GM21528 (cell line): Measurements from ENCODE around the gene ZBTB25.

Experiments
- ATAC-seq: cut with Tn5 transposase; IDR thresholded peaks from one replicate; pipeline ENCODE4 v1.9.1; 2021; ENCODE audit warnings: mild to moderate bottlenecking, moderate library complexity; ENCODE audit not compliant: unreplicated experiment, low FRiP score

The ZBTB25 gene

GRCh38 chr14:64444984-64445845, 58.4 kb downstream of the ZBTB25 start:
- ATAC-seq = peak; percentile 88

- no peak for ATAC-seq
Measured at GRCh38 chr14:64444140-64444539, 59.5 kb downstream of the ZBTB25 start.

GRCh38 chr14:64442300-64442988, 61.2 kb downstream of the ZBTB25 start:
- ATAC-seq = no peak

GRCh38 chr14:64440494-64440893, 63.1 kb downstream of the ZBTB25 start:
- no peak for ATAC-seq

GRCh38 chr14:64439141-64439540, 64.5 kb downstream of the ZBTB25 start:
- ATAC-seq = no peak

- ATAC-seq = no peak
Measured at GRCh38 chr14:64438181-64438841, 65.3 kb downstream of the ZBTB25 start.

- ATAC-seq = no peak
Measured at GRCh38 chr14:64434528-64434927, 69.1 kb downstream of the ZBTB25 start.

- no peak for ATAC-seq
Measured at GRCh38 chr14:64423987-64424386, 79.7 kb downstream of the ZBTB25 start.

- ATAC-seq = no peak
Measured at GRCh38 chr14:64422756-64423155, 80.9 kb downstream of the ZBTB25 start.

- ATAC-seq = no peak
Measured at GRCh38 chr14:64422005-64422404, 81.6 kb downstream of the ZBTB25 start.

GRCh38 chr14:64421166-64421565, 82.5 kb downstream of the ZBTB25 start:
- no peak for ATAC-seq

- no peak for ATAC-seq
Measured at GRCh38 chr14:64419003-64419402, 84.6 kb downstream of the ZBTB25 start.

- no peak for ATAC-seq
Measured at GRCh38 chr14:64417771-64418125, 85.9 kb downstream of the ZBTB25 start.

GRCh38 chr14:64417055-64417770, 86.4 kb downstream of the ZBTB25 start:
- no peak for ATAC-seq

GRCh38 chr14:64416348-64416932, 87.2 kb downstream of the ZBTB25 start:
- ATAC-seq = no peak

GRCh38 chr14:64412237-64412636, 91.4 kb downstream of the ZBTB25 start:
- ATAC-seq = no peak

- ATAC-seq = no peak
Measured at GRCh38 chr14:64411001-64411400, 92.6 kb downstream of the ZBTB25 start.

GRCh38 chr14:64410084-64410774, 93.4 kb downstream of the ZBTB25 start:
- ATAC-seq = no peak

GRCh38 chr14:64409126-64409920, 94.3 kb downstream of the ZBTB25 start:
- no peak for ATAC-seq
